ENCODE results near the gene HPN.

Gene HPN

DNA sequence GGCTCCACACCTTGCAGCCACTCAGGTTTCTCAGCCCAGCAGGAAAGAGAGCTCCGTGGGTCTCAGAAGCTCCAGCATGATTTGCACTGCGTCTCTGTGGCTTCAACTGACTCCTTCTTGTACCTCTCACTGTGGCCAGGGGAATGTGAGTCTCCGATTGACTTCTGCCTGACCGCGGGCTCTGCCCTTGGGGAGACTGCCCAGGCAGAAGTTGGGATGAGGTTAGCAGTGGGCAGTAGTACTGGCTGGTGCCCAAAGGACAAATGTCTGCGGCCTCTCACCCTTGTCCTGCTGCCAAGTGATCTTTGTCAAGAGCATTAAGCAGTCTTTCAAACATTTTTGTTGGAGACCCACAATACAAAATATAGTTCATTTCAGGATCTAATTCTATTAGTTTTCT lies 39.7 kb downstream of the HPN start:
- H3K79me2 ChIP-seq (ENCODE audit: insufficient read depth, low read length) = no peaks in the 10 kb centered on the region
- no peaks in the 10 kb centered on the region for H4K20me1 ChIP-seq (ENCODE audit: insufficient read depth, low read length)
- no peak overlapping the region for H3K4me2 ChIP-seq (ENCODE audit: insufficient read depth, low read length)
- H3K27ac ChIP-seq (ENCODE audit: low read length) = no peak overlapping the region
- H3K9me3 ChIP-seq (ENCODE audit: insufficient read depth, low read length, severe bottlenecking) = no peaks in the 10 kb centered on the region
- H3K27me3 ChIP-seq (ENCODE audit: insufficient read depth, low read length, poor library complexity) = no peaks in the 10 kb centered on the region
- no peak for DNase-seq
- no peak for ATAC-seq (ENCODE audit: insufficient read depth, low read depth)
- H2AFZ ChIP-seq (ENCODE audit: low read depth, low read length) = no peak overlapping the region
- no peak overlapping the region for H3K9ac ChIP-seq (ENCODE audit: low read depth, low read length)
- no peak overlapping the region for H3K4me3 ChIP-seq (ENCODE audit: low read depth in 1 of 2, low read length in 2 of 2)
- H3K36me3 ChIP-seq (ENCODE audit: insufficient read depth, low read length) = no peaks in the 10 kb centered on the region
- no peaks in the 10 kb centered on the region for H3K4me1 ChIP-seq (ENCODE audit: insufficient read depth, low read length)
- TF ChIP-seq, protein P1, sequence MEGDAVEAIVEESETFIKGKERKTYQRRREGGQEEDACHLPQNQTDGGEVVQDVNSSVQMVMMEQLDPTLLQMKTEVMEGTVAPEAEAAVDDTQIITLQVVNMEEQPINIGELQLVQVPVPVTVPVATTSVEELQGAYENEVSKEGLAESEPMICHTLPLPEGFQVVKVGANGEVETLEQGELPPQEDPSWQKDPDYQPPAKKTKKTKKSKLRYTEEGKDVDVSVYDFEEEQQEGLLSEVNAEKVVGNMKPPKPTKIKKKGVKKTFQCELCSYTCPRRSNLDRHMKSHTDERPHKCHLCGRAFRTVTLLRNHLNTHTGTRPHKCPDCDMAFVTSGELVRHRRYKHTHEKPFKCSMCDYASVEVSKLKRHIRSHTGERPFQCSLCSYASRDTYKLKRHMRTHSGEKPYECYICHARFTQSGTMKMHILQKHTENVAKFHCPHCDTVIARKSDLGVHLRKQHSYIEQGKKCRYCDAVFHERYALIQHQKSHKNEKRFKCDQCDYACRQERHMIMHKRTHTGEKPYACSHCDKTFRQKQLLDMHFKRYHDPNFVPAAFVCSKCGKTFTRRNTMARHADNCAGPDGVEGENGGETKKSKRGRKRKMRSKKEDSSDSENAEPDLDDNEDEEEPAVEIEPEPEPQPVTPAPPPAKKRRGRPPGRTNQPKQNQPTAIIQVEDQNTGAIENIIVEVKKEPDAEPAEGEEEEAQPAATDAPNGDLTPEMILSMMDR (IDR thresholded peaks at IDR 0.05; ENCODE audit: borderline replicate concordance, extremely low read depth, low read length, poor library complexity, severe bottlenecking) = no peak
- TF ChIP-seq EZH2 (IDR thresholded peaks at IDR 0.05; ENCODE audit: borderline replicate concordance, low read depth, low read length, severe bottlenecking) = no peak

DNA sequence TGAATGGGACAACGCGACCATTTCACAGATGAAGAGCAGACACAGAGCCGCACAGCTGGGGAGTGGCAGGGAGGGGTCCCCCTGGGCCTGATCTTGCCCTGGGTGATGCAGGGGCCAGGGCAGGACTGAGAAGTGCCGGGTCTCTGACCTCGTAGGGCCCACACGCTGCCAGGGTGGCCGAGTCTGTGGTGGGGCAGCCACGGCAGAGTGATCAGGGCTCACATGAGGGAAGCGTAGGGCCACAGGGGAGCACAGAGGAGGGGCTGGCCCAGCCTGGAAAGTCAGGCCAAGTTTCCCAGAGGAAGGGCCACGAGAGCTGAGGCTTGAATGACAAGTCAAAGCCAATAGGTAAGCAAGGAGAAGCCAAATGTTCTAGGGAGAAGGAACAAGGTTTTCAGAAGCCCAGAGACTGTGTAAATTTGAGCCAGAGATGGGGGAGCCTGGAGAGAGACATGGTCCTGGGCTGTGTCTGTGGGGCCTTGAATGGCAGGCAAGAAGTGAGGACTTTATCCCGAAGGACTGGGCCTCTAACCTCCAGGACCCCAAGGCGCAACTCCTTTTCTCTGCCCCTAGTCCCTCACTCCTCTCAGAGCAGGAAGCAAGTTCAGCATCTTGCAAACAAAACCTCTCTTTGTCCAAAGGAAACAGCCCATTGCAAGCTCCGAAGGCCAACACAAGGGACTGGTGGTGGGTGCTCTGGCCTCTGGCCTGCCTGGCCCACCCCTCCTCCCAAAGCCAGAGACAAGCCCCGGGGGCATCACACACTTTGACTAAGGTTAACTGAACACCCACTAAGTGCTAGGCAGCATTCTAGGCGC lies 42.4 kb downstream of the HPN start:
- no peaks in the 10 kb centered on the region for H3K79me2 ChIP-seq (ENCODE audit: insufficient read depth, low read length)
- no peaks in the 10 kb centered on the region for H4K20me1 ChIP-seq (ENCODE audit: insufficient read depth, low read length)
- H3K36me3 ChIP-seq (ENCODE audit: insufficient read depth, low read length) = no peaks in the 10 kb centered on the region
- no peak overlapping the region for H3K9ac ChIP-seq (ENCODE audit: low read depth, low read length)
- no peak for DNase-seq
- H3K4me2 ChIP-seq (ENCODE audit: insufficient read depth, low read length) = no peak overlapping the region
- H2AFZ ChIP-seq (ENCODE audit: low read depth, low read length) = no peak overlapping the region
- H3K9me3 ChIP-seq (ENCODE audit: insufficient read depth, low read length, severe bottlenecking) = no peaks in the 10 kb centered on the region
- no peak for ATAC-seq (ENCODE audit: insufficient read depth, low read depth)
- H3K27ac ChIP-seq (ENCODE audit: low read length) = no peak overlapping the region
- no peaks in the 10 kb centered on the region for H3K4me1 ChIP-seq (ENCODE audit: insufficient read depth, low read length)
- H3K27me3 ChIP-seq (ENCODE audit: insufficient read depth, low read length, poor library complexity) = no peaks in the 10 kb centered on the region
- TF ChIP-seq EZH2 (IDR thresholded peaks at IDR 0.05; ENCODE audit: borderline replicate concordance, low read depth, low read length, severe bottlenecking) = no peak
- TF ChIP-seq, protein P1 (IDR thresholded peaks at IDR 0.05; ENCODE audit: borderline replicate concordance, extremely low read depth, low read length, poor library complexity, severe bottlenecking) = no peak
- no peak overlapping the region for H3K4me3 ChIP-seq (ENCODE audit: low read depth in 1 of 2, low read length in 2 of 2)

DNA sequence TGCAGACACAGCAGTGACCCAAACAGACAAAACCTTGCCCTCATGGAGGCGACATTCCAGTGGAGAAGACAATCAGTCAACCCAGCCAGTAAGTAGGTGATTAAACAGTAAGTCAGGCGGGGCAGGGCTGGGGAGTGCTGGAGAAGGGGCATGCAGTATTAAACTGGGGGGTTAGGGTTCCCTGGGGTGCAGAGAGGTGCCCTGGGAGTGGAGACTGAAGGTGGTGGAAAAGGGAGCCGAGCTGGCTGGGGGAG lies 42.9 kb downstream of the HPN start:
- H3K36me3 ChIP-seq (ENCODE audit: insufficient read depth, low read length) = no peaks in the 10 kb centered on the region

More for the DNA sequence above, 42.9 kb downstream of the HPN start:
- no peak for DNase-seq
- Histone ChIP-seq H3K79me2 (ENCODE audit: insufficient read depth, low read length) (no peaks in the 10 kb centered on the region), H3K9me3 (ENCODE audit: insufficient read depth, low read length, severe bottlenecking) (no peaks in the 10 kb centered on the region), H2AFZ (ENCODE audit: low read depth, low read length) (no peak overlapping the region), H4K20me1 (ENCODE audit: insufficient read depth, low read length) (no peaks in the 10 kb centered on the region), H3K27me3 (ENCODE audit: insufficient read depth, low read length, poor library complexity) (no peaks in the 10 kb centered on the region), H3K4me2 (ENCODE audit: insufficient read depth, low read length) (no peak overlapping the region), H3K4me3 (ENCODE audit: low read depth in 1 of 2, low read length in 2 of 2) (no peak overlapping the region), H3K27ac (ENCODE audit: low read length) (no peak overlapping the region), H3K9ac (ENCODE audit: low read depth, low read length) (no peak overlapping the region), H3K4me1 (ENCODE audit: insufficient read depth, low read length) (no peaks in the 10 kb centered on the region)
- ATAC-seq (ENCODE audit: insufficient read depth, low read depth) = no peak
- TF ChIP-seq, protein P1 (IDR thresholded peaks at IDR 0.05; ENCODE audit: borderline replicate concordance, extremely low read depth, low read length, poor library complexity, severe bottlenecking) = no peak
- TF ChIP-seq EZH2 (IDR thresholded peaks at IDR 0.05; ENCODE audit: borderline replicate concordance, low read depth, low read length, severe bottlenecking) = no peak

All from DND-41 (cell line).